ENCODE measurements around the gene OSGIN1.

OSGIN1 gene

DNA sequence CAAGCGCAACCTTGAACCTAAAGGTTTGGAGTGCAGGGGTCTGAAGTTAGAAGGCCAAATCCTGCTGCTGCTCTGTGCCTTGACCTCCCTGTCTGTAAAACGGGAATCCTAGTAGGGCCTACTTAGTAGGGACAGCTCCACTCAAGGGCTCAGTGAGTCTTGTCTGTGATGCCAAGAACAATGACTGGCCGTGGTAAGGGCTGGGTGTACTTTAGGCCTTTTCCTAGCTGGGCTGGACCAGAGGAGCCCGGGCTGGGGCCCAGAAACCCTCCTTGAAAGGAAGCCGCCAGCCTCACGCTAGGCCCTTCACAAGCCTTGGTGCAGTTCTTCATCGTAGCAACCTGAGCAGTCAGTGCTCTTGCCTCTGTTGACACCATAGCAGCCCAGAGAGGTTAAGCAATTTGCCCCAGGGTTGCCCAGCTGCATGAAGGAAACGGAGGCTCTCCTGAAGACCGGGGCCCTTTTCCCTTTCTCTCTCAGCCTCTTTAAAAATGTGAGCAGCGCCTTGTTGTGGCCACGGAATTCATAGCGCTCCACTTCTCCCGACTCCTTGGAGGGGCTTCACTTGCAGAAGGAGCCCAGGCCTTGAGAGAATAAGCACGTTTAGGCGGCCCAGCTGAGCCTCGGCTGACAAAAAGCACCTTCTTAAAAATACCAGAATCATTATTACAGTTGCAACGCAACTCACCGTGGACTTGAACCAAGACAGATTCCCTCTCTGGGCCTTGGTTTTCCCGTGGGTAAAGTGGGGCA, 19.4 kb downstream of the OSGIN1 start:
- DNase-seq (ENCODE audit: low read depth), result no peak

DNA sequence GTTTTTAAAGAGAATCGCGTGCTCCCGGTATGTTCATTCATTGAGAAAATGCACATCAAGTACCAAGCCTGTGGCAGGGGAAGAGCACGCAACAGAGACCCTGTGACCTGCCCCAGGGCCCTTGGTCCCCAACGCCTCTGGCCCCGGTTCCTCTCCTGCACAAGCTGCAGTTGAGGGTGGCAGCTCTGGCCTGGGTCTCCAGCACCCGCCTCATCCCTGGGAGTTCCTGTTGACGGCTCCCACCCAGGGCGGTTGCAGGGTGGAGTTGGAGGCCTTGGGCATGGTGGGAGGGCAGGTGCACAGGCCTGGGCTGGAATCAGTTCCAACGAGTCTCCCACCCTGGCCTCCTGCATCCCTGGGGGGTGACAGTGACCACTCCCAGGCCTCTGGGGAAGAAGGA, 20.0 kb downstream of the OSGIN1 start:
- DNase-seq (ENCODE audit: low read depth), result no peak

- DNase-seq (ENCODE audit: low read depth), result no peak
Observed at GRCh38 chr16:83973581-83974385, 20.7 kb downstream of the OSGIN1 start.

DNA sequence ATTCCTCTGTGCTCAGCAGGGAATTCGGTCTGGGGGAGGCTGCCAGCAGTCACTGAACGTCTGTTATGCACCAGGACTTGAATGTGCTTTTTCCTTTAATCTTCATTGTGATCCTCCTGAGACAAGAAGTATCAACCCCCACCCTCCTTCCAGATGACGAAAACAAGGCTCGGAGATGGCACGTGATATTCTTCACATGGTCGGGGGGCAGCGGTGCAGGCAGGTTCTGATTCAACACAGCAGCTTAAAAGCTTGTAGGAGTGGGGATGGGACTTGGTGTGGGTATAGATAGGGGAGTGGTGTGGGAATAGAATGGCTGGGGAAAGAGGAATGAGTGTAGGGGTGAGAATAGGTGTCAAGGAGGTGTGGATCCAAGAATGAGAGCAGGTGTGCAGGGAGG, 21.4 kb downstream of the OSGIN1 start:
- no peak for DNase-seq (ENCODE audit: low read depth)

DNA sequence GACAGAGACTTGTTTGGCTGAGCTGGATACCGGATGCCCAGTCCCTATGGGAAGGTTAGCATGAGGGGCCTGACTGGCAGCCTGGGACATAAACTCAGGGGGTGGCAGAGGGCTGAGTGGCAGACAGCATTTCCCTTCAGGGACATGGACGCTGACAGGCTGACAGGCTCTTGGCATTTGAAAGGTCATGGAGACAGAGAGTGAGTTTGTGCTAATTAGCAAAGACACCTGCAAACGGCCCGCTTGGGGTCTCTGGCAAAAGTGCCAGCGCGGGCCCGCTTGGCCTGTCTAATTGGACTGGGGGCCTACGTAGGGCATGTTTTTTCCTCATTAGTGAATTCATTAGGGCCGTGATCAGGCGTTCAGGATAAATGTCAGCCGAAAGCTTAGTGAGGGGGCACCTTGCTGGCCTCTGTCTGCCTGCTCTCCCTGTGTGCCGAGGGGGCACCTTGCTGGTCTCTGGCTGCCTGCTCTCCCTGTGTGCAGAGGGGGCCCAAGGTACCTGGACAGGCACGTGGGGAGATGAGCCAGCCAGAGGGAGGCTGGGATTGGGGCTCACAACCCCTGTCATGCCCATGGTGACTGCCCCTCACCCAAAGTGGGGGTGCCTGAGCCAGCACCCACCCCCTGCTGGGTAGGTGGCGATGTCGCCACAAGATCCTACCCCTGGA, 22.7 kb downstream of the OSGIN1 start:
- no peak for DNase-seq (ENCODE audit: low read depth)

GRCh38 chr16:83977056-83977815, 24.2 kb downstream of the OSGIN1 start:
- no peak for DNase-seq (ENCODE audit: low read depth)

DNA sequence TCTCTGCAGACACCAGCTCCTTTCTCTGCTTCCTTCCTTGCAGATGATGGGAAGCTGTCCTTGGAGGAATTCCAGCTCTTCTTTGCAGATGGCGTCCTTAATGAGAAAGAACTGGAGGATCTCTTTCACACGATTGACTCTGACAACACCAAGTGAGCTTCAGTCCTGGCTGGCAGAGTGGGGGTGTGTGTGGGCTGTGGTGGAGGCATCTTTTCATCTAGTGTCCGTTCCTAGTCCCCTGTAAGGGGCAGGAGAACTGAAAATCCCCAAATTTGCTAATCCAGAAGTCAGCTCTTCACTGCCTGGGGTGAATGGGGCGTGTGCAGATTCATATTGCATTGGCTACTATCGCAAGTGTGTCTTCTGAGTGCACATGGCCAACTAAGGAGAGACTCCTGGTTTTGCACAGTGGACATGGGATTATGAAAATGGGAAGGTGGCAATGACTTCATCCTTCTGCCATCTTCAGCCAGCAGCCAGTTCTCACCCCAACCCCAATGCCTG, 25.4 kb downstream of the OSGIN1 start:
- DNase-seq (ENCODE audit: low read depth), result no peak

- DNase-seq (ENCODE audit: low read depth), result no peak
Observed at GRCh38 chr16:83979441-83979840, 26.4 kb downstream of the OSGIN1 start.

DNA sequence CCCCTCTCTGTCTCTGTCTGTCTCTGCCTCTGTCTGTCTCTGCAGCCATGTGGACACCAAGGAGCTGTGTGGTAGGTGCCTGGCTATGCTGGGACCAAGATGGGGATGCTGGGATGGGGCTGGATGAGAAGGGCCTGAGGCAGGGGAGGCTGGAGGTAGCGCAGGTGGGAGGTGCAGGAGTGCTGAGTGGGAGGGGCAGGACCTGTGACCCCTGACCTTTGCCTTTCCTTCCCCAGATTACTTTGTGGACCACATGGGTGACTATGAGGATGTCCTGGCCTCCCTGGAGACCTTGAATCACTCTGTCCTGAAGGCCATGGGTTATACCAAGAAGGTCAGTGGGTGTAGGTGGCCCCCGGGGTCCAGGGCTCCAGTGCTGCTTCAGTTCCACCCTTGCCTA, 27.8 kb downstream of the OSGIN1 start:
- no peak for DNase-seq (ENCODE audit: low read depth)

- no peak for DNase-seq (ENCODE audit: low read depth)
Observed at GRCh38 chr16:83981799-83982198, 28.8 kb downstream of the OSGIN1 start.

DNA sequence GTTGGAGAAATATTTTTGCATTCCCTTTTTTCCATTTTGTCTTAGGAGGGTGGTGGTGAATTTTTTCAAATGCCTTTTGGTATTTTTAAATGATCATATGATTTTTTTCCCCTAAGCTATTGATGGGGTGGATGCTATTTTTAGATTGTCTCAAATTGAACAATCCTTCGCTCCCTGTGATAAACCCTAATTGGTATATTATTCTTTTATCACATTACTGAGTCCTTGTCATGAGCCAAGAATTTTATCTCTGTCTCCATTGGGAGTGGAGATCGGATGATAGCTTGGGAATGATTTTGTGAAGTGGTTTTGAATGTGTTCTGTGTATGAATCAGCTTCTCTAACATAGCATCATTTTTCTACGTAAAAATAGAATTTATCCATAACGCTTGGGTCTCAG, 30.5 kb downstream of the OSGIN1 start:
- DNase-seq (ENCODE audit: low read depth), result no peak

DNA sequence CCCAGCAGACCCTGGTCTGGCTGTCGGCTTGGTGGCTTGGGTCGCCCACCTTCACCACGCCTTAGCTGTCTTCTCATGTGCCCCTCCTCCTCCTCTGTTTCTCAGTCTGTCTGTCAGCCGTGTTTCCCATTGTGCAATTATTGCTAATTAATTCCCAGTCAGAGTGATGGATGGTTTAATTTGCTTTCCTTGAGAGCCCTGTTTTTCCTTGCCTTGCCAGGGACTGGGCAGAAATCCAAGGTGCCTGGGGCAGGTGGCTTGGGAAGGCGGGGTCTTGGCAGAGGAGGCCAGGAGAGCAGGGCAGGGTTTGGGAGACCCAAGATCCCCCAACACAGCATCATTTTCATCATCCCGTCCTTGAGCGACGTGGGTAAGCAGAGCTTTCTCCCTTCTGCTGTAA, 36.3 kb downstream of the OSGIN1 start:
- DNase-seq (ENCODE audit: low read depth), result no peak

DNA sequence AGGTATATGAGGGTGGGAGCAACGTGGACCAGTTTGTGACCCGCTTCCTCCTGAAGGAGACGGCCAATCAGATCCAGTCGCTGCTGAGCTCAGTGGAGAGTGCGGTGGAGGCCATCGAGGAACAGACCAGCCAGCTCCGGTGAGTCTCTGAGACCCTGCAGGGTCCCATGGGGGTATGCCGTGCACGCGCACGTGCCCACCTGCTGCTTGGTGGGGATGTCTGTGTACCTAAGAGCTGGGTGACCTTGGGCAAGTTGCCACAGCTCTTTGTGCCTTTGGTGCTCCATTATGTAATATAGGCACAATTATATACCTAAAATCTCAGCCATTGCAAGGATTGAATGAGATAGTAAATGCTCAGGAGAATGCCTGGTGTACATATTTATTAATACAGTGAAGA, 37.5 kb downstream of the OSGIN1 start:
- DNase-seq (ENCODE audit: low read depth), result no peak

- no peak for DNase-seq (ENCODE audit: low read depth)
Observed at GRCh38 chr16:83992624-83993023, 39.6 kb downstream of the OSGIN1 start.

DNA sequence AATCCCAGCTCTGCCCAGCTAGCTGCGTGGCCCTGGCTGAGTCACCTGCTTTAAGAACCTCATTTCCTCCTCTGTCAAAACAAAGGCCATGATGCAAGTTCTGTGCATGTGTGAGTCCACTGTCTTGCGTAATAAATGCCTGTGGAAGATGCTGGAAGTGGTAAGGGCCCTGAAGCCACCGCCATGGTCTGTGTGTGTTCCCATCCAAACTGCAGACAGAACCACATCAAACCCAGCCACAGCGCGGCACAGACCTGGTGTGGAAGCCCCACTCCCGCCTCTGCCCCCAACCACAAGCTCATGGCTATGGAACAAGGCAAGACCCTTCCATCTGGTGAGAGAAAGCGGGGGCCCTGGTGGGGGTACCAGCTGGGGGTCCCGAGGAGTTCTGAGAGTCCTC, 41.0 kb downstream of the OSGIN1 start:
- no peak for DNase-seq (ENCODE audit: low read depth)

DNA sequence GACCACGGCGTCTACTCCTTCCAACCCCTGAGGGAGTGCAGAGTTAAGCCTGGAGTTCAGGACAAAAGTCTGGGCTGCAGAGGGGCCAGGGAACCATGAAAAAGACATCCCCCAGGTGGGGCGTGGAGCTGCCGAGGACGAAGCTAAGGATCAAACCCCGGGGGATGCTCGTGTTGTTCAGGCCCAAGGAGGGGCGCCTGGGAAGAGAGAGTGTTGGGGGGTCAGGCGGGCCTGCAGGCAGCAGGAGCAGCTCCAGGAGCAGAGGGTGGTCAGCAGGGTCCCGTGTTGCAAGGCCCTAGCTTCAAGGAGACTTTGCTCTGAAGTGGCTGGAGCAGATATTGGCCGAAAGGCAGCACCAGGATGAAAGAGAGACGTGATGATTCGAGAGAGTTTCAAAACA, 41.7 kb downstream of the OSGIN1 start:
- DNase-seq (ENCODE audit: low read depth), result no peak

- no peak for DNase-seq (ENCODE audit: low read depth)
Observed at GRCh38 chr16:83995754-83996153, 42.7 kb downstream of the OSGIN1 start.

GRCh38 chr16:83996481-83997252, 43.6 kb downstream of the OSGIN1 start:
- no peak for DNase-seq (ENCODE audit: low read depth)

DNA sequence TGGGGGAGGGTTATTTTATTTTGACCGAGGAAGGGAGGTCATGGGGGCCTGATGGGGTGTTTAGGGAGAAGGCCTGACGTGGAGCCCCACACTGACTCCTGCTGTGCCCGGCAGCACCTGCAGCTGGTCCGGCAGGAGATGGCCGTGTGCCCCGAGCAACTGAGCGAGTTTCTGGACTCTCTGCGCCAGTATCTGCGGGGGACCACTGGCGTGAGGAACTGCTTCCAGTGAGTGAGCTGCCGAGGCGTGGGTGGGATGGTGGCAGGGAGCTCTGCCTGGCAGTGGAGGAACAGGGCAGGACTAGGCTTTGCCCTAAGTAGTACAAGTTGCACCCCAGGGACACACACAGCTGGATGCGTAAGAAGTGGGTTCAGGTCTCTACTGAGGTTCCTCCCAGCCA, 45.1 kb downstream of the OSGIN1 start:
- no peak for DNase-seq (ENCODE audit: low read depth)

DNA sequence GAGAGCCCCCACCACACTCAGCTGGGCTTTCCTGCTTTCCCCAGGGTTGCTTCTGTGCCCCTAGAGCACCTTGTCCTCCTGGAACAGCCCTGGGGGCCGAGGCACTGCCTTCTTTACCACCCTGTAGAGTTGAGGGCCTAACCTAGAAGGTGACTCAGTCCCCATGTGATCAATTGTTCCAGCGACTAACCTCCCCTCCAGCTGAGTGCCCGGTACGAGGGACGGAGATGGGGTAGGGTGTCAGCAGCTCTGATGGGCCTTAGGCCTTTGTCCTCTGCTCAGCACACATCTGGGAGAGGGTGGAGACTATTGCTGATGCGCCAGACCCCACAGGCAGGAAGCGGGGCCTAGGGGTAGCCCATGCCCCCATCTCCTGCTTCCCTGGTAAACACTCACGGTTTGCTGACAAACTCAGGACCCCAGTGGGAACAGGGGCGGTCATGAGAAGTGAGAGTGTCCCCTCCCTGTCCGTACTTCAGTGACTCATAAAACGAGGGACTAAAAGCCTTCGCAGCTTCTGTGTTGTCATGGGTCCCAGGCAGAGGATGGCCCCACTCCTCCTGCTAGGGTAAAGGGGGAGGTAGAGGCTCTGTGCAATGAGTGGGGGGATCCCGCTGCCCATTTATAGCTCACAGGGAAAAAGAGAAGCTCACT, 48.1 kb downstream of the OSGIN1 start:
- no peak for DNase-seq (ENCODE audit: low read depth)

DNA sequence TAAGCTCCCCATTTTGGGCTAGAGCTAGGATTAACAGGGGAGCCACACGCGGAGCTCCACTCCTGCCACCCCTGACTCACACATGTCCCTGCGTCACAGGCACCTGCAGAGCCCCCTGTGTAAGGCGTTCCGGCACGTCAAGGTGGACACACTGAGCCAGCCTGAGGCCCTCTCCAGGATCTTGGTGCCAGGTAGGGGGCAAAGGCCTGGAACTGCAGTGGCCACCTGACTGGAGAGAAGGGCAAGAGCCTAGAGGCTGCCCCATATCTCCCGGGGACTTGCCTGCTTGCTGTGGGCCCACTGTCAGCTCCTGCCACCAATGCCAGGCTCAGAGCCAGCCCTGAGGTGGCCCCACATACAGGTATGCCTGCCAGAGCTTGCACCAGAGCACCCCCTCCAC, 48.7 kb downstream of the OSGIN1 start:
- no peak for DNase-seq (ENCODE audit: low read depth)
